ENCODE measurements around the gene GTF2A1L.

- no peak for TF ChIP-seq CTCF (conservative IDR thresholded peaks at IDR 0.05 in 1 of 2, IDR thresholded peaks at IDR 0.05 in 1 of 2; ENCODE audit: extremely low read depth in 1 of 2, insufficient read depth in 1 of 2, low read depth in 1 of 2, low read length in 2 of 2)
- no peak for TF ChIP-seq EZH2 (IDR thresholded peaks at IDR 0.05; ENCODE audit: borderline replicate concordance, low read length)
These were observed 49.1 kb upstream of the GTF2A1L start for GRCh38 chr2:48568547-48568946.
